IMR-90 (cell line): ENCODE data around the gene OR52B2.

Experiments
- BHLHE40 ChIP-seq: fragments of 150-350 bp; IDR thresholded peaks from 2 replicates; pipeline ENCODE4 v1.6.1; 2016; ENCODE audit warnings: mild to moderate bottlenecking, low read depth, low read length
- CEBPB ChIP-seq: IDR thresholded peaks from 2 replicates; pipeline ENCODE4 v1.6.1; 2012; ENCODE audit warnings: low read depth, low read length, improper control_type of control experiment
- CHD1 ChIP-seq: IDR thresholded peaks from 2 replicates; pipeline ENCODE4 v1.6.1; 2012; ENCODE audit warnings: low read depth, low read length, improper control_type of control experiment
- MXI1 ChIP-seq: IDR thresholded peaks from 2 replicates; pipeline ENCODE4 v1.6.1; 2012; ENCODE audit warnings: low read depth, mild to moderate bottlenecking, low read length, moderate library complexity, borderline replicate concordance
- POLR2A ChIP-seq: IDR thresholded peaks from 2 replicates; pipeline ENCODE4 v1.6.1; 2012; ENCODE audit warnings: mild to moderate bottlenecking, low read depth, low read length
- RAD21 ChIP-seq: IDR thresholded peaks from 2 replicates; pipeline ENCODE4 v1.6.1; 2012; ENCODE audit warnings: low read length, improper control_type of control experiment
- SMC3 ChIP-seq: fragments of 150-350 bp; IDR thresholded peaks from 2 replicates; pipeline ENCODE4 v1.6.1; 2016; ENCODE audit warnings: low read depth, mild to moderate bottlenecking, antibody characterized with exemption, low read length, moderate library complexity
- TF ChIP-seq, protein P1 (sequence below): conservative IDR thresholded peaks from 2 replicates; pipeline ENCODE4 v1.5.1; 2012; ENCODE audit warnings: mild to moderate bottlenecking, low read depth, low read length, improper control_type of control experiment
- TF ChIP-seq, protein P2 (sequence below): fragments of 150-350 bp; IDR thresholded peaks from 2 replicates; pipeline ENCODE4 v1.6.1; 2017; ENCODE audit warnings: mild to moderate bottlenecking, antibody characterized with exemption, low read length, low read depth
- TF ChIP-seq, protein P3 (sequence below): fragments of 150-350 bp; IDR thresholded peaks from 2 replicates; pipeline ENCODE4 v1.6.1; 2016; ENCODE audit warnings: low read depth, mild to moderate bottlenecking, low read length, moderate library complexity, borderline replicate concordance

DNA sequence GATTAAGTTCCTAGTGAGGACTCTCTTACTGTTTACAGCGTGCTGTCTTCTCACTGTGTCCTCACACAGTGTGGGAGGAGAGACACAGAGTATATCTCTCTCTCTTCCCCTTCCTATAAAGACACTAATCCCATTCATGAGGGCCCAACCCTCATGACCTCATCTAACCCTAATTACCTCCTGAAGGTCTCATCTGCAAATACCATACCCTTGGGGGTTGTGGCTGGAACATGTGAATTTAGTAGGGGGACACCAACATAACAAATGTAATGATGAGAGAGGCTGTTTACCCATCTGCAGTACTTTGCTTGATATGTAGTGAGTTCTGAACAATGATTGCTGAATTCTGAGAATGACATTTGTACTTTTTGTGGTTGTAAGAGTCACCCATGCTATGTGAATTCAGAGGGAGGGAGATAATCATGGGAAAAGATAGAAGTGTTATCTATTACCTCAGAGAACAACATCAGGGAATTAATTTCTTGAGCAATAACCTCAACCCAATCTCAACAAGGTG is 24.0 kb upstream of the OR52B2 start:
- TF ChIP-seq, protein P1, sequence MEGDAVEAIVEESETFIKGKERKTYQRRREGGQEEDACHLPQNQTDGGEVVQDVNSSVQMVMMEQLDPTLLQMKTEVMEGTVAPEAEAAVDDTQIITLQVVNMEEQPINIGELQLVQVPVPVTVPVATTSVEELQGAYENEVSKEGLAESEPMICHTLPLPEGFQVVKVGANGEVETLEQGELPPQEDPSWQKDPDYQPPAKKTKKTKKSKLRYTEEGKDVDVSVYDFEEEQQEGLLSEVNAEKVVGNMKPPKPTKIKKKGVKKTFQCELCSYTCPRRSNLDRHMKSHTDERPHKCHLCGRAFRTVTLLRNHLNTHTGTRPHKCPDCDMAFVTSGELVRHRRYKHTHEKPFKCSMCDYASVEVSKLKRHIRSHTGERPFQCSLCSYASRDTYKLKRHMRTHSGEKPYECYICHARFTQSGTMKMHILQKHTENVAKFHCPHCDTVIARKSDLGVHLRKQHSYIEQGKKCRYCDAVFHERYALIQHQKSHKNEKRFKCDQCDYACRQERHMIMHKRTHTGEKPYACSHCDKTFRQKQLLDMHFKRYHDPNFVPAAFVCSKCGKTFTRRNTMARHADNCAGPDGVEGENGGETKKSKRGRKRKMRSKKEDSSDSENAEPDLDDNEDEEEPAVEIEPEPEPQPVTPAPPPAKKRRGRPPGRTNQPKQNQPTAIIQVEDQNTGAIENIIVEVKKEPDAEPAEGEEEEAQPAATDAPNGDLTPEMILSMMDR = no peak
- TF ChIP-seq POLR2A = no peak
- no peak for TF ChIP-seq CEBPB
- TF ChIP-seq BHLHE40 = no peak
- TF ChIP-seq RAD21 = no peak
- no peak for TF ChIP-seq MXI1
- TF ChIP-seq CHD1 = no peak
- TF ChIP-seq SMC3 = no peak
- TF ChIP-seq, protein P2, sequence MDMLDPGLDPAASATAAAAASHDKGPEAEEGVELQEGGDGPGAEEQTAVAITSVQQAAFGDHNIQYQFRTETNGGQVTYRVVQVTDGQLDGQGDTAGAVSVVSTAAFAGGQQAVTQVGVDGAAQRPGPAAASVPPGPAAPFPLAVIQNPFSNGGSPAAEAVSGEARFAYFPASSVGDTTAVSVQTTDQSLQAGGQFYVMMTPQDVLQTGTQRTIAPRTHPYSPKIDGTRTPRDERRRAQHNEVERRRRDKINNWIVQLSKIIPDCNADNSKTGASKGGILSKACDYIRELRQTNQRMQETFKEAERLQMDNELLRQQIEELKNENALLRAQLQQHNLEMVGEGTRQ = no peak
- TF ChIP-seq, protein P3, sequence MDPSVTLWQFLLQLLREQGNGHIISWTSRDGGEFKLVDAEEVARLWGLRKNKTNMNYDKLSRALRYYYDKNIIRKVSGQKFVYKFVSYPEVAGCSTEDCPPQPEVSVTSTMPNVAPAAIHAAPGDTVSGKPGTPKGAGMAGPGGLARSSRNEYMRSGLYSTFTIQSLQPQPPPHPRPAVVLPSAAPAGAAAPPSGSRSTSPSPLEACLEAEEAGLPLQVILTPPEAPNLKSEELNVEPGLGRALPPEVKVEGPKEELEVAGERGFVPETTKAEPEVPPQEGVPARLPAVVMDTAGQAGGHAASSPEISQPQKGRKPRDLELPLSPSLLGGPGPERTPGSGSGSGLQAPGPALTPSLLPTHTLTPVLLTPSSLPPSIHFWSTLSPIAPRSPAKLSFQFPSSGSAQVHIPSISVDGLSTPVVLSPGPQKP = no peak
